ENCODE results near the gene TIGIT. TPM values are rescaled to one million over a fixed set of nuclear protein-coding genes. Genes with fewer than 3 reads are reported as not detected.

The TIGIT gene
- total and polyA plus RNA-seq, 2 donors (not counting 1 experiment from before 2014, with no cell fraction given), result 2.5 to 4.6 TPM

GRCh38 chr3:114284644-114285043 lies 9.2 kb upstream of the TIGIT start:
- DNase-seq, result no peak
- Histone ChIP-seq H4K20me1 (ENCODE audit: control insufficient read depth, insufficient read depth, low read length, poor library complexity, severe bottlenecking) (no peaks in the 10 kb centered on the region), H3K79me2 (ENCODE audit: control insufficient read depth, insufficient read depth, low read length) (no peaks in the 10 kb centered on the region), H3K4me2 (replicated peaks; ENCODE audit: low read depth, low read length, poor library complexity, severe bottlenecking) (no peak overlapping the region), H2AFZ (ENCODE audit: insufficient read depth, low read depth, low read length, poor library complexity, severe bottlenecking) (no peak overlapping the region), H3K36me3 (replicated peaks in 1 of 2; ENCODE audit: control extremely low read depth in 1 of 2, control insufficient read depth in 1 of 2, extremely low read depth in 1 of 2, insufficient read depth in 2 of 2, low read length in 1 of 2) (no peaks in the 10 kb centered on the region), H3K4me3 (ENCODE audit: control extremely low read depth in 1 of 5, extremely low read depth in 1 of 5, insufficient read depth in 1 of 5, low read depth in 2 of 5, low read length in 4 of 5) (no peak overlapping the region), H3K9ac (ENCODE audit: low read length) (no peak overlapping the region), H3K4me1 (ENCODE audit: control insufficient read depth in 2 of 2, insufficient read depth in 2 of 2, low read length in 2 of 2) (no peaks in the 10 kb centered on the region), H3K27me3 (replicated peaks in 1 of 4; ENCODE audit: control extremely low read depth in 1 of 4, control insufficient read depth in 3 of 4, insufficient read depth in 4 of 4, low read length in 3 of 4) (no peaks in the 10 kb centered on the region), H3K9me3 (ENCODE audit: control extremely low read depth in 1 of 3, control insufficient read depth in 2 of 3, insufficient read depth in 1 of 3, low read length in 2 of 3) (peaks cover 0 to 1% (median 0%) of the 10 kb centered on the region in 3 donors), H3K27ac (ENCODE audit: low read length in 2 of 2) (no peak overlapping the region)
- no peaks in the 10 kb centered on the region for H3K9me3 Mint-ChIP-seq (ENCODE audit: insufficient read depth)
- no peaks in the 10 kb centered on the region for H3K27me3 Mint-ChIP-seq
- POLR2A ChIA-PET, result no interaction called here
- no CpG with 5 or more reads among the region's 1 CpG for WGBS (ENCODE audit: insufficient coverage)
- H3K4me1 Mint-ChIP-seq, result peaks cover 10% of the 10 kb centered on the region
- no peak for ATAC-seq (ENCODE audit: low read depth)
- no peak overlapping the region for H3K27ac Mint-ChIP-seq
- TF ChIP-seq EZH2 (IDR thresholded peaks at IDR 0.05; ENCODE audit: borderline replicate concordance, insufficient read depth, low read depth, low read length, poor library complexity, severe bottlenecking) (no peak), CTCF (IDR thresholded peaks at IDR 0.05) (no peak)
- H3K4me3 Mint-ChIP-seq, result no peak overlapping the region
- intact Hi-C loops (cut with micrococcal nuclease), result no loop called here
- CTCF ChIA-PET, result interaction anchor here (0.6 to 1.6 kb wide), 3 partner anchors 14 to 52 kb away, joined by 3 to 4 read pairs (median 4); no protein-coding TSS in a partner anchor

- H3K9me3 ChIP-seq (ENCODE audit: control extremely low read depth in 1 of 3, control insufficient read depth in 2 of 3, insufficient read depth in 1 of 3, low read length in 2 of 3), result peaks cover 0 to 1% (median 0%) of the 10 kb centered on the region in 3 donors
- H3K9ac ChIP-seq (ENCODE audit: low read length), result peak overlapping the region; percentile 31
- DNase-seq (no peak), ATAC-seq (ENCODE audit: low read depth) (no peak)
- peak overlapping the region; percentile 44 for H2AFZ ChIP-seq (ENCODE audit: insufficient read depth, low read depth, low read length, poor library complexity, severe bottlenecking)
- H3K79me2 ChIP-seq (ENCODE audit: control insufficient read depth, insufficient read depth, low read length), result no peaks in the 10 kb centered on the region
- H3K4me3 ChIP-seq (ENCODE audit: control extremely low read depth in 1 of 5, extremely low read depth in 1 of 5, insufficient read depth in 1 of 5, low read depth in 2 of 5, low read length in 4 of 5), result no peak overlapping the region
- Mint-ChIP-seq H3K27ac (peak overlapping the region; percentile 73), H3K27me3 (no peaks in the 10 kb centered on the region), H3K9me3 (ENCODE audit: insufficient read depth) (no peaks in the 10 kb centered on the region), H3K4me1 (peaks cover 15% of the 10 kb centered on the region), H3K4me3 (peak overlapping the region; percentile 61)
- peak overlapping the region; percentile 16 to 46 for H3K27ac ChIP-seq (ENCODE audit: low read length in 2 of 2)
- no peaks in the 10 kb centered on the region for H3K27me3 ChIP-seq (replicated peaks in 1 of 4; ENCODE audit: control extremely low read depth in 1 of 4, control insufficient read depth in 3 of 4, insufficient read depth in 4 of 4, low read length in 3 of 4)
- H4K20me1 ChIP-seq (ENCODE audit: control insufficient read depth, insufficient read depth, low read length, poor library complexity, severe bottlenecking), result no peaks in the 10 kb centered on the region
- ChIA-PET CTCF (interaction anchor here (1.5 to 1.6 kb wide), 2 partner anchors 13 to 50 kb away, joined by 4 read pairs; no protein-coding TSS in a partner anchor), POLR2A (interaction anchor here (0.6 kb wide), 1 partner anchor 75 kb away, joined by 3 read pairs; no protein-coding TSS in a partner anchor)
- peaks cover 0 to 3% of the 10 kb centered on the region in 2 donors for H3K4me1 ChIP-seq (ENCODE audit: control insufficient read depth in 2 of 2, insufficient read depth in 2 of 2, low read length in 2 of 2)
- H3K4me2 ChIP-seq (replicated peaks; ENCODE audit: low read depth, low read length, poor library complexity, severe bottlenecking), result peak overlapping the region; percentile 29
- WGBS (ENCODE audit: insufficient coverage), result 100% methylated on average over 1 of the region's 3 CpGs
- H3K36me3 ChIP-seq (replicated peaks in 1 of 2; ENCODE audit: control extremely low read depth in 1 of 2, control insufficient read depth in 1 of 2, extremely low read depth in 1 of 2, insufficient read depth in 2 of 2, low read length in 1 of 2), result no peaks in the 10 kb centered on the region
- intact Hi-C loops (cut with micrococcal nuclease), result no loop called here
- TF ChIP-seq EZH2 (IDR thresholded peaks at IDR 0.05; ENCODE audit: borderline replicate concordance, insufficient read depth, low read depth, low read length, poor library complexity, severe bottlenecking) (no peak), CTCF (IDR thresholded peaks at IDR 0.05) (no peak)
Observed at GRCh38 chr3:114285648-114286230, 8.1 kb upstream of the TIGIT start.
